K562 (cell line): ENCODE measurements around the gene CEP170.
"Not testable (repeated sequence)": the region's sequence is repeated elsewhere in the genome, so short reads cannot be mapped to it uniquely, and the experiment has no call there.

Experiments used
- HNRNPK ChIP-seq: fragments of 200-400 bp; formaldehyde crosslinking; IDR thresholded peaks from one replicate; pipeline ENCODE4 v1.6.1; 2018; ENCODE audit warnings: mild to moderate bottlenecking, low read depth, low read length; ENCODE audit not compliant: poor library complexity, severe bottlenecking
- ZNF232 ChIP-seq: sonication (generic); formaldehyde crosslinking; IDR thresholded peaks from 2 replicates; pipeline ENCODE4 v1.8.0; 2022; ENCODE audit warnings: mild to moderate bottlenecking, missing genetic modification reagents

DNA sequence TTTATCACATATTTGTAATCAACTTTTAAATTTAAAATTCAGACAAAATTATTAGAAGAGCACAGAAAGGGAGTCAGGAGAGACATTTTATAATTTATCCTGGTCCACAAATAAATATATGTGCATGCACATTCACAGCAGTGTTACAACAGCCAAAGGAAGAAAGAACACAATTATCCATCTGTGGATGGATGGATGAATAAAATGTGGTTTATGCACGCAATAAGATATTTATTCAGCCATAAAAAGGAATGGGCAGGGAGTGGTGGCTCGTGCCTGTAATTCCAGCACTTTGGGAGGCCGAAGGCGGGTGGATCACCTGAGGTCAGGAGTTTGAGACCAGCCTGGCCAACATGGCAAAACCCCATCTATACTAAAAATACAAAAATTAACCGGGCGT is 77.3 kb downstream of the CEP170 start:
- not testable (repeated sequence) for TF ChIP-seq ZNF232 (CRISPR knock-in tag); HNRNPK
